Epithelial cell of prostate (primary cell): ENCODE data around the gene N4BP2L2.

Source experiments
- DNase-seq: peaks from one replicate; pipeline ENCODE4 v3.0.0-alpha.2; 2011; ENCODE audit warnings: low read depth, low spot score
- H3K27ac ChIP-seq: fragments of 450-650 bp; 2 replicates; pipeline ENCODE4 v1.5.1; 2017; ENCODE audit warnings: mild to moderate bottlenecking

Gene N4BP2L2

DNA sequence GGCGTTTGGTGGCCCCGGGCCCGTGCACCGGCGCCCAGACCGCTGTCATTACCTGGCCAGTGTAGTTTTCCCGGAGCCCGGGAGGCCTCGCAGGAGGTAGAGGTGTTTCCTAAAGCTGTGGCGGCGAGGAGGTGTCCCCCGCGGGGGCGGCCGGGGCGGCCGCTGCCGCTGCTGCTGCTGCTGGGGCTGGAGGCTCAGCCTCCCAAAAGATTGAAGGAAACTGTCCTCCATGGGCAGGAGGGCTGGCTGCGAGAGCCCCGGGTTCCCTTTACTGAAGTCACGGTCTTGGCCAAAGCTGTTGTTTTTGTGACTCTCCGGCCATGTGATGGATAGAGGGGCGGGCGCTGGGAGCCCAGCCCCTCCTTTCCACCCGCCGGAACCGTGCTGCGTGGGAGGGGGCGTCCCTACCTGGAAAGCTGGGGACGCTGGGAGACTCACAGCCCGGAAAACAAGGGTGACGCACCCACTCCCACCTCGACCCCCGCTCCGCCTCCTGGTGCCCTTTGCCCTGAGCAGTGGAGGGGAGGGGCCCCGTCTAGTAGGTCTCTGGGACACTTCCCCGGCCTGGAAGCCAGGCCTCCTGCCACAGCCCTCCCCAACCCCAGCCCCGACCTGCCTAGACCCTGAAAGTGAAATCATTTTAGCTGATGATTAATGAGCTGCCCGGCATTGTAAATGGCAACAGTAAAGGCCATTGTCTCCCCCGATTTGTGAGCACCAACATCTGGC, 110.6 kb downstream of the N4BP2L2 start, which contains the start of gene N4BP2L1:
TSS of gene N4BP2L1 (minus strand) at position 279 of the 729 bp plus-strand sequence. CDS start at position 231, 48 bp downstream.
- no peak for DNase-seq

DNA sequence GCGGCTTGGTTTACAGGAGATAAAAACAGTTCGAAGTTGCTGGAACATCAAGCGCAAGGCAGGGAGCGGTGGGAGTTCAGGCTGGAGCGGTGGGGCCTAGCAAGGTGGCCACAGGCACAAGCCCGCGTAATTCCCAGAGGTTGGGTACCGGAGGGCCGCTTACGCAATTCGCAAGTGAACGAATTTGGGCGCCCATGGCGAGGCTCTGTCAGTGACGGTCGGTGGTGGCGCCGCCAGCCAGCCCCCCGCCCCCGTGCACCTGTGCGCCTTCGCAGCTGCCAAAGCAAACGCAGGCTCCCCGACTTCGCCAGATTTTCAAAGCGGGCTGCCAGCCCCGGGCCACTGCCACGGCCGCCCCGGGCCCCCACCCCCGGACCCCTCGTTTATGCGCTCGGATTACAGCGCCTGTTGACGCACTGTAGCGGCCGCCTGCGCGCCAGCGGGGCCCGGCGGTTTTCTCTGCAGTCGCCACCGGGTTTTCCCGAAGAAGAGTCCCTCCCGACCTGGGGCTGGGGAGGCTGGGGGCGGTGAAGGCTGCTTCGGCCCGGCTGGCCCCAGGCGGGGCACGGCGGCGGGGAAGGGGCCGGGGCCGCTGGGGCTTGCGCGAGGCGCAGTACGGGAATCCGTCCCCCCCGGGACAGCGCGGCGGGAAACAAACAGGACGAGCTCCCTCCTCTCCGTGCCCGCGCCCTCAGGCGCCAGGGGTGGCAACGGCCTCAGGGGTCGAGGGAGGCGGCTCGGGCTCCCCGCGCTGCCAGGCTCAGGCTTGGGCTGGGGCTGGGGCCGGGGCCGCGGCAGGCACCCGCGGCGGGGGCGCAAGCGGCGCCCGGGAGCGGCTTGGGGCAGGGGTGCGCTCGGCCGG, 111.4 kb downstream of the N4BP2L2 start:
- no peak for DNase-seq
- H3K27ac ChIP-seq = no peak overlapping the region

More for the DNA sequence above, 110.6 kb downstream of the N4BP2L2 start, which contains the start of gene N4BP2L1:
- no peak within 1 kb of the TSS for H3K27ac ChIP-seq

DNA sequence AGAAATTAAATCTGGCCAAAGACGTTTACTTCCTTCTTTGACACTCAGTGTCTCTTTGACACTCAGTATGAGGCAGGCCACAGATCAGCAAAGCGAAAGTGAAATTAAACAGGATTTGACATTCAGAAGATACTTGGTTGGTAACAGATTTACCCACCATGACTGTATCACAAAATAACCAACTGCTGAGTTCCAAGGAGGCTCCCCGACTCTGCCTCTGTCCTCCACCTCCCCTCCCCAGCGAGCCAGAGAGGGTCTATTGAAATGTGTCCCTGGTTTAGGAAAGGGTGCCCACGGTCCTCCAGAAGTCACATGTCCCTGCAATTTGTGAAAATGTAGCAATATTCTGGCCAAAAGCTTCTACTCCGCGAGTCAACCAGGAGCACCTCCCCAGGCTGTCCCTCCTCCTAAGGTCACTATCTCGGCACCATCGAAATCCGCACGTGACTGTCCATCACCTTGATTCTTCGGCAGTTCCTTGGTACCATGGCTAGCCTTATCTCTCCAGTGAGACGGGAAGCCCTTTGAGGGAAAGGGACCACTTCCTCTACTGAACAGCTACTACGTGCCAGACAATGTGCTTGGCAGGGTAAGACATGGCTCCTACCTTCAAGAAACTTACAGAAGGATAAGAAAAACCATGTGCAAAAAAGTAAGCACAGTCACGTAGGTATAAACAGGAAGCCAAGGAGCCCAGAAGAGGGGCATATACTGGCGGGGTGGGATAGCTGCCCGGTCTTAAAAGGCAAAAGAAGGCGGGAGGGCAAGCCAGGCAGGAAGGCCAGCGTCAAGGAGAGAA, 112.2 kb downstream of the N4BP2L2 start:
- no peak for DNase-seq
- H3K27ac ChIP-seq = no peak overlapping the region

DNA sequence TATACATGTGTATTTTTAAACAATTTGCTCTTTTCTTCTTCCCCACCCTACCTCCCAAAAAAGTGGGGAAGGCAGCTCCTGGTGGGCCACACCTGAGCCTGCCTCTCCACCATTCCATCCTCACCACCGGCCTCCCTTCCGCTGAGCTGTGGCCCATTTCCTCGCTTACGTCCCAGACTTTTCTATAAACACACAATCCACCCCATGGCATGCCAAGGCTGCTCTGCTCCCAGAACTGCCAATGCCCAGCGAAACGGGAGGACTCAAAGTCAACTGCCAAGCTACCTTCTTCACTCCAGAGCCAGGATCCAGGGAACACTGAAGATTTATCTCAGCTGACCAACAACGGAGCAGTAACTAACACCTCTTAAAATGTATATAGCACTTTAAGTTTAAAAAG, 113.4 kb downstream of the N4BP2L2 start:
- DNase-seq = no peak
- H3K27ac ChIP-seq = no peak overlapping the region

DNA sequence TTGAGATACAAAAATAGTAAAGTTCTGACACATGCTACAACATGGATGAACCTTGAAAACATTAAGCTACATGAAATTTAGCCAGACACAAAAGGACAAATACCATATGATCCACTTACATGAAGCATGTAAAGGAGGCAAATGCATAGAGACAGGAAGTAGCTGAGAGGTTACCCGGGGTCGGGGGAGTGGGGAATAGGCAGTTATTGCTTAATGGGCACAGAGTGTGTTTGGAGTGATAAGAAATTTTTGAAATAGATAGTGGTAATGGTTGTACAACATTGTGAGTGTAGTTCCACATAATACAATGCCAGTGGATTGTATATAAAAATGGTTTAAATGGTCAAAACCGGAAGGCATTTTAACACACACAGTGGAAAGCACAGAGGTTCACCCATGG, 115.0 kb downstream of the N4BP2L2 start:
- DNase-seq = no peak
- no peak overlapping the region for H3K27ac ChIP-seq

DNA sequence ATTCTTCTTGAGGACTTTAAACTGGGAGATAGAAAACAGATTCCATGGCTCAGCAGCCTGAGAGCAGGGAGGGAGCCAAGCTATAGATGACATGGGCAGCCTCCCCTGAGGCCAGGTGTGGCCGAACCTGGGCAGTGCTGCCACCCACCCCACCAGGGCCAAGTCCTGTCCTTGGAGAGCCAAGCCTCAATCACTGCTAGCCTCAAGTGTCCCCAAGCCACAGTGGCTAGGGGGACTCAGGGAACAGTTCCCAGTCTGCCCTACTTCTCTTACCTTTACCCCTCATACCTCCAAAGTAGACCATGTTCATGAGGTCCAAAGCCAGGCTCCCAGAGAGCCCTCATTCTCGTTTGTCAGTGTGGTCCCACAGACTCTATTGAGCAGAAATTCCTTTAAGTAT, 118.7 kb downstream of the N4BP2L2 start:
- no peak overlapping the region for H3K27ac ChIP-seq
- no peak for DNase-seq

- DNase-seq = no peak
- no peak overlapping the region for H3K27ac ChIP-seq
Measured at GRCh38 chr13:32417995-32418394, 120.6 kb downstream of the N4BP2L2 start.

- DNase-seq = no peak
- H3K27ac ChIP-seq = no peak overlapping the region
Measured at GRCh38 chr13:32415019-32415418, 123.6 kb downstream of the N4BP2L2 start.

GRCh38 chr13:32414580-32414979, 124.0 kb downstream of the N4BP2L2 start:
- no peak overlapping the region for H3K27ac ChIP-seq
- no peak for DNase-seq

DNA sequence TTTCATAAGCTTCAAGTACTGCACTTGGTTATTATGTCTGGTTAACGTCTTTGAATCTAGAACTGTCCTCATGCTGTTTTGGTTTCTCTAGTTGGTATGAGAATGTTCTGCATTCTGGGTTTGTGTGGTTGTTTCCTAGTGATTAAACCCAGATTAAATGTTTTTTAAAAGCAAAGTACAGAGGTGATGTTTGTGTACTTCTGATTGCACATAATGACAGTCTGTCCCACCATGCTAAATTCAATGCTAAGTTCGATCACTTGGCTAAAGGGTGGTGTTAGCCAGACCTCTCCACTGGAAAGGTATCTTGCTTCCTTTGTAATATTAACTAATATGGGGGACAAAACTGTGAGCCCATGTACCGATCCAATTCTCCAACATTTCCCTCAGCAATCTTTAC, 125.3 kb downstream of the N4BP2L2 start:
- no peak overlapping the region for H3K27ac ChIP-seq

DNA sequence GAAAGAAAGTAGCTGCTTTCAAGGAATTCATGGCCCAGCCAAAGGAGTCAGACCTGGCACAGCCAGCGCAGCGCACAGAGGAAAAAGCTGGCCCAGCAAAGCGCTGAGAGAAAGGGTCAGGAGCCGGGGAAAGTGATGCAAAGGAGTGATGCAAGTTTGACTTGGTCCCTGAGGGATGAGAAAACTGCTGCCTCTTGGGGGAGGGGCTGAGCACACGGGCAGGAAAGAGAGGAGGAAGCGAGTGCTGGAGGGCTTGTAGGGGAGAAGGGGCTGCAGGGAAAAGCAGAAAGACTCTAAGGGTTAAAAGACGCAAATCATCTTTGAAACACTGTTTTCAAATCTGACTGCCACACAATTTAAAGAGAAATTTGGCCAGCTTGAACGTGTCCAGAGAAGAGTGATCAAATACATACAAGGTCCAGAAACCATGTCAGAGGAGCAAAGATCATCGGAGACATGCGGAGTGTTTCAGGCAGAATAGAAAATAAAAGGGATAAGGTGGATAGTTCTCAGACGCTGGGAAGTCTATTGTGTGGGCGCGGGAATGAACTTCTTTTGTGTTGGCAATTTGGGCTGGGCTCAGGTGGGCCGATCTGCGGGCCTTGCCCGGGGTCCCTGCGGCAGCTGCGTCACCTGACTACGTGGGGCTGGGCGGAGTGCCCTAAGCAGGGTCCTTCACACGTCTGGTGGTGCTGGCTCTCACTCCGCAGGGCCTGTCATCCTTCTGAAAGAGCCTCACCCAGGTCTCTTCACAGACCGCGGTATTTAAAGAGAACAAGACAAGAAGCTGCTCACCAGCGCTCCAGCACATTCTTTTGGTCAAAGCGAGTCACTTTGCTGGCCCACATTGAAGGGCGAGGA, 128.8 kb downstream of the N4BP2L2 start:
- no peak for DNase-seq
- no peak overlapping the region for H3K27ac ChIP-seq

More for the DNA sequence above, 125.3 kb downstream of the N4BP2L2 start:
- DNase-seq = no peak

GRCh38 chr13:32409001-32409313, 129.6 kb downstream of the N4BP2L2 start:
- DNase-seq = no peak
- no peak overlapping the region for H3K27ac ChIP-seq

DNA sequence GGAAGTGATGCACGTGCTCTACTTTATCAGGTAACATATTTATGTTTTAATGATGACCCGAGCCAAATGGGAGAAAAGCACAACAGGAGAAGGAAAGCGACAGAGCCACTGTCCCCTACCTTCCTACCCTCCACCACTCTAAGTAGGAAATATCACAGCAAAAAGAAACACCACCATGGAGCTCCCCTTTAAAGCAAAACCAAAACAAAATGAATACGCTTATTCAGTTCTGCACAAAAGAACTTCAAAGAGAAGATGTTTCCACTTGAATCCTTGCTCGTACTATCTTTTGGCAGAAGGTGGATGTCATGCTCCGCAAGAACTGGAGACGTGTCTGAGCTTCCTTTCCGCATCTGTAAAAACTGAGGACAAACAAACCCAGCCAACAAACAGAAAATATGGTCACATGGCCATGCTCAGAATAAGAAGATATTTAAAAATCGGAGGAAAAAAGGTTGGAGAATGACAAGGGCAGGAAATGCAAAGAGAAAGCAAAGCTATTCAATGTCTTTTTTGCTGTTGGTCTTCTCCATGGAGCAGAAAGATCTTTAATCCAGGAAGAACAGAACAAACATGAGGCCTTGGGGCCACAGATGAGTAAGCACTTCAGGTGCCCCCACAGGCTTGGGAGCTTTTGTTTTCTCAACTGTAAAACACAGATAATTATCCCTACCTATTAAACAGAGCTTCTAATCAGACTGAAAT, 130.1 kb downstream of the N4BP2L2 start:
- no peak overlapping the region for H3K27ac ChIP-seq
- DNase-seq = no peak

DNA sequence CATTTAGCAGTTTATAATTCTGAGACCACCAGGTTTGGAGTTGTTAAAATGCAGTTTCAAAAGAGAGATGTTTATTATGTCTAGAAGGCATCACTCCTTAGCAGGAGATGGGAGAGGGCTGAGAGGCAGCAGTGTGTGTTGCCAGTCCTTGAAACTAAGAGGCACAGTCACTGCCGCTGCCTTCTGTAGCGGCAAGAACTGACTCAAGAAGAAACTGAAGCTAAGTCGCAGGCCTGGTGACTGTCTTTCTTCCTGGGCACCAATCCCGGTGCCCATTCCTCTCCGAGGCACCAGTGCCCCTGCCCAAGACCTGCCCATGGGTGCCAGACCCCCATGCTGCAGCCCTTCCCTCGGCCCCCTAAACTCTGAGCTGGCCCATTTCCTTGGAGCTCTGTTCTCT, 130.7 kb downstream of the N4BP2L2 start:
- no peak for DNase-seq
- H3K27ac ChIP-seq = no peak overlapping the region

DNA sequence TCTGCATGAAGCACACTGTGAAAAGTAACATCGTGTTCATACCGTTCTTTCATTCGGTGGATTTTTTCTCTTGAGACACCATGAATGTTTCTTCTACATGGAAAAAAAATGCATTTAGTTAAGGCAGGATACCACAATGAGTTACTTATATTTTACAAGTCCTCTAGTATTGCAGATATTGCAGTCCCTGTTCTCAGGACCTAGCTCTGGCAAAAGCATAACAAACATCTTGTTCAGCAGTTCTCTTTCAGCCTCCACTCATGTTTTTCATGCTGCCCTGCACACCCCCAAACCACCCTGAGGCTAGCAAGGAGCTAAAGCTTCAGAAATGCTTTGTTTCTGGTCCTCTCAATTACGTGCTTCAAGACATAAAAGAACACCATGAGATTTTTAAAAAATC, 135.5 kb downstream of the N4BP2L2 start:
- H3K27ac ChIP-seq = no peak overlapping the region
- DNase-seq = no peak

DNA sequence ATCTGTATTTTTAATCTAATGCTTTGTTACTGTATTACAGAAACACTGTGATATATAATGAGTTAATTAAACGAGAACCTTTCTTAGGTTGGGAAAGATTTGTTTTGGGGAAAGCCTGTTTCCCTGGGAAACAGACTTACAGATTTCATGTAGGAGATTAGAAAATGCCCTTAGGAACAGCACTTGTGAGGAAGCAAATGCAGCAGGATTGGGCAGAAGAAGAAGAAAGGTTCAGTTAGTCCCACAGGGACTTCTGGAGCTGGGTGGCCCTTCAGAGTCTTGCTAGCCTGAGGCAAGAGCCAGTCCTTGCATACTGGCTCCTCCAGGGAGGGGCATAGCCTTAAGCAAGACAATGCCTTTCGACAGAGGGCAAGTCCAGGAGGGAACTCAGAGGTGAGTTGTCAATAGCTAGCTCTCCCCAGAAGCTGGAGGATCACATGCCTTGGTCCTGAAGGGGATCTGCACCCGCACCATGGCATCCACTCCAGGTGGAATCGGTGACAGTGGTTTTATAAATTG, 147.4 kb downstream of the N4BP2L2 start:
- no peak for DNase-seq
- H3K27ac ChIP-seq = no peak overlapping the region

DNA sequence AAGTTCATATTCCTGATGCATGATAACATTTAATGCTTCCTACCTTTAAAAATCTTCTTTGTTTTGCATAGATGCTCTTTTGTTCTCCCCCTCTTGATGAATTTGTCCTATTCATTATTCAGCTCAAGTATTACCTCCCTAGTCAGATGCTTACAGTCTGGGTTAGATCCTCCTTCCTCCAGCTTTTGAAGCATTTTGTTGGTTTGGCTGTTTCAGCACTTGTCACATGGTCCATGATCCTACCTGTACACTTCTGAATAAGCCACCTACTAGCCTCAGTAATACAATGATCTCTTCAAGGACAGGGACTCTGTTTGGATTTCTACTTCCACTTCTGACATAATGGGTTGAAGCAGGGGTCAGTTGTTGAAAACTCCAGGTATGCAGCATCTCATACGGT, 148.1 kb downstream of the N4BP2L2 start:
- no peak for DNase-seq
- no peak overlapping the region for H3K27ac ChIP-seq

GRCh38 chr13:32390048-32390447, 148.5 kb downstream of the N4BP2L2 start:
- no peak for DNase-seq

GRCh38 chr13:32385410-32385809, 153.2 kb downstream of the N4BP2L2 start:
- H3K27ac ChIP-seq = no peak overlapping the region
- DNase-seq = no peak

More at GRCh38 chr13:32390048-32390447, 148.5 kb downstream of the N4BP2L2 start:
- H3K27ac ChIP-seq = no peak overlapping the region
